Testis (tissue), 3 donors: ENCODE results near the gene CREB3L2. TPM values are rescaled to one million over a fixed set of nuclear protein-coding genes. Genes with fewer than 3 reads are reported as not detected.

Experiments used
- DNase-seq: peaks from one replicate; pipeline ENCODE4 v3.0.0-alpha.2; 2019
- H3K27ac ChIP-seq, 2 donors: fragments of 200-600 bp; sonication (generic); one replicate each; pipeline ENCODE4 v1.5.1; 2019
- H3K27me3 ChIP-seq: fragments of 200-600 bp; sonication (generic); one replicate; pipeline ENCODE4 v1.5.1; 2019
- H3K36me3 ChIP-seq: fragments of 200-600 bp; sonication (generic); one replicate; pipeline ENCODE4 v1.5.1; 2017; ENCODE audit warnings: low read depth; ENCODE audit errors: missing control alignments
- H3K4me1 ChIP-seq: fragments of 200-600 bp; sonication (generic); one replicate; pipeline ENCODE4 v1.5.1; 2019
- H3K4me3 ChIP-seq, 2 donors: fragments of 200-600 bp; sonication (generic); one replicate each; pipeline ENCODE4 v1.5.1; 2017 to 2019
- H3K9me3 ChIP-seq: fragments of 200-600 bp; sonication (generic); one replicate; pipeline ENCODE4 v1.5.1; 2017
- CTCF ChIP-seq, 3 experiments: fragments of 450-650 bp in 2 of 3; fragments of 200-600 bp in 1 of 3; sonication (generic) in 1 of 3; IDR thresholded peaks; one replicate each; pipeline ENCODE4 v1.5.1; 2016 to 2019; ENCODE audit warnings: antibody characterized with exemption in 3 of 3, mild to moderate bottlenecking in 2 of 3, moderate library complexity in 1 of 3
- POLR2A ChIP-seq: fragments of 450-650 bp; IDR thresholded peaks from one replicate; pipeline ENCODE4 v1.6.1; 2017; ENCODE audit warnings: antibody characterized with exemption, mild to moderate bottlenecking, moderate library complexity
- WGBS, 2 donors: methylation state at CpG; one replicate each; pipeline ENCODE4 v1.1.5; 2018; 5-methylcytosine and 5-hydroxymethylcytosine counted together
- intact Hi-C: fragments of 100-400 bp; cut with DNase I; formaldehyde crosslinking; loops from one replicate; pipeline ENCODE4 v1.15.1; 2023; ENCODE audit warnings: low total_unique reads
- polyA plus RNA-seq: library from polyadenylated mRNA; stranded (reverse); fragments of 350-450 nt; fragmentation: Illumina TruSeq; extraction: RNeasy Lipid Tissue Mini Kit (QIAGEN cat#74804); gene quantifications from one replicate; pipeline ENCODE4 v1.2.3, GENCODE V29; 2014; ENCODE audit warnings: low read depth, low replicate concordance; ENCODE audit not compliant: insufficient read depth
- total RNA-seq, 2 donors: library from RNA; depleted of rRNA; stranded (reverse); fragments of >200 nt; gene quantifications; one replicate each; pipeline ENCODE4 v1.2.3, GENCODE V29; 2016

CREB3L2 gene
- total and polyA plus RNA-seq, 3 donors from 2014 or later, result 22.0 to 23.9 (median 23.4) TPM

- H3K4me1 ChIP-seq, result peaks cover 38% of the 10 kb centered on the region
- DNase-seq, result no peak
- H3K27me3 ChIP-seq, result no peaks in the 10 kb centered on the region
- intact Hi-C loops, result no loop called here
- TF ChIP-seq CTCF (IDR thresholded peaks at IDR 0.05) (no peak), POLR2A (no peak)
- peak overlapping the region in 1 of 2 donors; percentile 46 for H3K27ac ChIP-seq
- no peaks in the 10 kb centered on the region for H3K36me3 ChIP-seq
- WGBS, 2 donors, result 64 to 72% methylated on average over 4 of the region's 4 CpGs
- no peaks in the 10 kb centered on the region for H3K9me3 ChIP-seq
- no peak overlapping the region for H3K4me3 ChIP-seq
These were observed 67.6 kb downstream of the CREB3L2 start for GRCh38 chr7:137934176-137934826.

GRCh38 chr7:137933270-137934017 is 68.4 kb downstream of the CREB3L2 start:
- no peaks in the 10 kb centered on the region for H3K9me3 ChIP-seq
- peak overlapping the region in 1 of 2 donors; percentile 46 for H3K27ac ChIP-seq
- intact Hi-C loops, result no loop called here
- TF ChIP-seq CTCF (IDR thresholded peaks at IDR 0.05), result no peak
- TF ChIP-seq POLR2A, result no peak
- H3K4me3 ChIP-seq, result no peak overlapping the region
- DNase-seq, result peak; percentile 36
- 42 to 47% methylated on average over 11 of the region's 11 CpGs for WGBS, 2 donors
- no peaks in the 10 kb centered on the region for H3K36me3 ChIP-seq
- no peaks in the 10 kb centered on the region for H3K27me3 ChIP-seq
- H3K4me1 ChIP-seq, result peaks cover 38% of the 10 kb centered on the region

GRCh38 chr7:137932881-137933269 is 69.0 kb downstream of the CREB3L2 start:
- H3K4me1 ChIP-seq, result peaks cover 38% of the 10 kb centered on the region
- intact Hi-C loops, result no loop called here
- WGBS, 2 donors, result 56 to 57% methylated on average over 5 of the region's 5 CpGs

GRCh38 chr7:137931823-137932222 is 70.1 kb downstream of the CREB3L2 start:
- WGBS, 2 donors, result 64 to 75% methylated on average over 2 of the region's 2 CpGs
- DNase-seq, result no peak
- Histone ChIP-seq H3K27ac (no peak overlapping the region), H3K4me1 (peaks cover 36% of the 10 kb centered on the region), H3K9me3 (no peaks in the 10 kb centered on the region), H3K4me3 (no peak overlapping the region), H3K27me3 (no peaks in the 10 kb centered on the region), H3K36me3 (no peaks in the 10 kb centered on the region)
- intact Hi-C loops, result no loop called here
- TF ChIP-seq POLR2A, result no peak

More at GRCh38 chr7:137932881-137933269, 69.0 kb downstream of the CREB3L2 start:
- DNase-seq, result no peak
- Histone ChIP-seq H3K9me3 (no peaks in the 10 kb centered on the region), H3K27me3 (no peaks in the 10 kb centered on the region), H3K27ac (peak overlapping the region in 1 of 2 donors; percentile 46), H3K4me3 (no peak overlapping the region), H3K36me3 (no peaks in the 10 kb centered on the region)
- TF ChIP-seq CTCF (IDR thresholded peaks at IDR 0.05) (no peak), POLR2A (no peak)

GRCh38 chr7:137930581-137930980 is 71.3 kb downstream of the CREB3L2 start:
- Histone ChIP-seq H3K4me3 (no peak overlapping the region), H3K4me1 (peaks cover 25% of the 10 kb centered on the region), H3K36me3 (no peaks in the 10 kb centered on the region), H3K9me3 (no peaks in the 10 kb centered on the region), H3K27ac (no peak overlapping the region), H3K27me3 (no peaks in the 10 kb centered on the region)
- TF ChIP-seq POLR2A, result no peak
- no peak for TF ChIP-seq CTCF (IDR thresholded peaks at IDR 0.05)
- DNase-seq, result no peak
- intact Hi-C loops, result no loop called here
- WGBS, 2 donors, result 64 to 83% methylated on average over 2 of the region's 2 CpGs
